Neural progenitor cell (in vitro differentiated cells): ENCODE data around the gene ERC2. TPM values are rescaled to one million over a fixed set of nuclear protein-coding genes. Genes with fewer than 3 reads are reported as not detected.

Experiments used
- DNase-seq: peaks from one replicate; pipeline ENCODE4 v3.0.0-alpha.2; 2016; ENCODE audit warnings: low spot score
- H2AFZ ChIP-seq: fragments of 200-600 bp; sonication (generic); replicated peaks from 2 replicates; pipeline ENCODE4 v1.6.1; 2016; ENCODE audit warnings: antibody characterized with exemption
- H3F3A ChIP-seq: fragments of 200-600 bp; sonication (generic); 2 replicates; pipeline ENCODE4 v1.6.1; 2016; ENCODE audit warnings: antibody characterized with exemption, low read depth
- H3K27ac ChIP-seq: fragments of 200-600 bp; sonication (generic); 2 replicates; pipeline ENCODE4 v1.5.1; 2016; ENCODE audit warnings: mild to moderate bottlenecking
- H3K27me3 ChIP-seq: fragments of 200-600 bp; sonication (generic); 2 replicates; pipeline ENCODE4 v1.6.1; 2016; ENCODE audit warnings: mild to moderate bottlenecking, moderate library complexity
- H3K36me3 ChIP-seq: fragments of 200-600 bp; sonication (generic); 2 replicates; pipeline ENCODE4 v1.5.1; 2016
- H3K4me1 ChIP-seq: fragments of 200-600 bp; sonication (generic); 2 replicates; pipeline ENCODE4 v1.6.1; 2016; ENCODE audit warnings: mixed run types
- H3K4me2 ChIP-seq: fragments of 200-600 bp; sonication (generic); 2 replicates; pipeline ENCODE4 v1.6.1; 2016
- H3K4me3 ChIP-seq: fragments of 200-600 bp; sonication (generic); 2 replicates; pipeline ENCODE4 v1.5.1; 2016
- H3K79me2 ChIP-seq: fragments of 200-600 bp; sonication (generic); 2 replicates; pipeline ENCODE4 v1.6.1; 2016; ENCODE audit warnings: low read depth
- H3K9ac ChIP-seq: fragments of 200-600 bp; sonication (generic); 2 replicates; pipeline ENCODE4 v1.6.1; 2016
- H3K9me3 ChIP-seq: fragments of 200-600 bp; sonication (generic); 2 replicates; pipeline ENCODE4 v1.5.1; 2016; ENCODE audit warnings: low read depth
- H4K20me1 ChIP-seq: fragments of 200-600 bp; sonication (generic); 2 replicates; pipeline ENCODE4 v1.6.1; 2016; ENCODE audit warnings: low read depth
- H3K27ac Mint-ChIP-seq: 3 replicates; pipeline ENCODE4 v1.8.0; 2021; ENCODE audit warnings: mixed read lengths
- H3K27me3 Mint-ChIP-seq: 2 replicates; pipeline ENCODE4 v1.8.0; 2022; ENCODE audit warnings: low read depth, mild to moderate bottlenecking, inconsistent platforms, moderate library complexity, mixed read lengths; ENCODE audit not compliant: insufficient read depth
- H3K36me3 Mint-ChIP-seq: 3 replicates; pipeline ENCODE4 v1.8.0; 2021; ENCODE audit warnings: mixed read lengths
- H3K4me1 Mint-ChIP-seq: 3 replicates; pipeline ENCODE4 v1.8.0; 2021; ENCODE audit warnings: mixed read lengths
- H3K4me3 Mint-ChIP-seq: 3 replicates; pipeline ENCODE4 v1.8.0; 2021; ENCODE audit warnings: mild to moderate bottlenecking, moderate library complexity, mixed read lengths
- H3K9me3 Mint-ChIP-seq: 3 replicates; pipeline ENCODE4 v1.8.0; 2020; ENCODE audit warnings: mixed read lengths
- EZH2 ChIP-seq: fragments of 200-600 bp; sonication (generic); IDR thresholded peaks from 2 replicates; pipeline ENCODE4 v1.6.1; 2017; ENCODE audit warnings: antibody characterized with exemption, mild to moderate bottlenecking, moderate library complexity
- EZH2phosphoT487 ChIP-seq: fragments of 200-600 bp; sonication (generic); IDR thresholded peaks from 2 replicates; pipeline ENCODE4 v1.6.1; 2017; ENCODE audit warnings: antibody characterized with exemption
- total RNA-seq: library from RNA; depleted of rRNA; stranded (reverse); fragments of >200 nt; gene quantifications from 2 replicates; pipeline ENCODE4 v1.2.3, GENCODE V29; 2015; ENCODE audit warnings: low replicate concordance
- TF ChIP-seq, protein P1 (sequence below): fragments of 200-600 bp; sonication (generic); IDR thresholded peaks from 2 replicates; pipeline ENCODE4 v1.5.1; 2017; ENCODE audit warnings: antibody characterized with exemption, mild to moderate bottlenecking

ERC2 gene
- total RNA-seq, 1 donor from 2014 or later, result 24.8 TPM

DNA sequence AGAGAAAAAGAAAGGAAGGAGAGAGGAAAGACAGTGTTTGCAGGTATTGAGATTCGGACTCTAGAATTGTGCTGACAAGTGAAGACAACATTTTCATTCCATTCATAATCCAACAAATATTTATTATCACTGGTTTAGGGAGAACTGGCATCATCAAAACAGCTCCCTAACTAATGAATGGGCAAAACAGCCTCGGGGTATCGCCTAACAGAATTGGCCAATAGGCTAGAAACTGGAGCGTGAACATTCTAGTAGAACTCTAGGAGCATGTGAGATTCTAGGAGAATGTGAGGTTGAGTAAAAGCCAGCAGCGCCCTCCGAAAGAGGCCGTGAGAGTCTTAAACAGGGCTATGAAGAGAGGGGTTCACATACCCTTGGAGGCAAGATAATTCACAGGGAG, 759.3 kb downstream of the ERC2 start:
- H3K27ac ChIP-seq, result no peak overlapping the region
- no peak for DNase-seq
- no peaks in the 10 kb centered on the region for H3K4me1 ChIP-seq
- H3F3A ChIP-seq, result no peaks in the 10 kb centered on the region
- Mint-ChIP-seq H3K36me3 (no peaks in the 10 kb centered on the region), H3K9me3 (no peaks in the 10 kb centered on the region), H3K27me3 (peaks cover 2% of the 10 kb centered on the region), H3K4me3 (no peak overlapping the region), H3K27ac (no peak overlapping the region), H3K4me1 (peaks cover 4% of the 10 kb centered on the region)
- H3K4me3 ChIP-seq, result no peak overlapping the region
- H3K9me3 ChIP-seq, result no peaks in the 10 kb centered on the region
- no peak overlapping the region for H2AFZ ChIP-seq
- no peaks in the 10 kb centered on the region for H3K27me3 ChIP-seq
- H3K79me2 ChIP-seq, result no peaks in the 10 kb centered on the region
- TF ChIP-seq, protein P1, sequence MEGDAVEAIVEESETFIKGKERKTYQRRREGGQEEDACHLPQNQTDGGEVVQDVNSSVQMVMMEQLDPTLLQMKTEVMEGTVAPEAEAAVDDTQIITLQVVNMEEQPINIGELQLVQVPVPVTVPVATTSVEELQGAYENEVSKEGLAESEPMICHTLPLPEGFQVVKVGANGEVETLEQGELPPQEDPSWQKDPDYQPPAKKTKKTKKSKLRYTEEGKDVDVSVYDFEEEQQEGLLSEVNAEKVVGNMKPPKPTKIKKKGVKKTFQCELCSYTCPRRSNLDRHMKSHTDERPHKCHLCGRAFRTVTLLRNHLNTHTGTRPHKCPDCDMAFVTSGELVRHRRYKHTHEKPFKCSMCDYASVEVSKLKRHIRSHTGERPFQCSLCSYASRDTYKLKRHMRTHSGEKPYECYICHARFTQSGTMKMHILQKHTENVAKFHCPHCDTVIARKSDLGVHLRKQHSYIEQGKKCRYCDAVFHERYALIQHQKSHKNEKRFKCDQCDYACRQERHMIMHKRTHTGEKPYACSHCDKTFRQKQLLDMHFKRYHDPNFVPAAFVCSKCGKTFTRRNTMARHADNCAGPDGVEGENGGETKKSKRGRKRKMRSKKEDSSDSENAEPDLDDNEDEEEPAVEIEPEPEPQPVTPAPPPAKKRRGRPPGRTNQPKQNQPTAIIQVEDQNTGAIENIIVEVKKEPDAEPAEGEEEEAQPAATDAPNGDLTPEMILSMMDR, result no peak
- no peak for TF ChIP-seq EZH2phosphoT487
- no peak for TF ChIP-seq EZH2
- H4K20me1 ChIP-seq, result no peaks in the 10 kb centered on the region
- H3K4me2 ChIP-seq, result no peak overlapping the region
- no peaks in the 10 kb centered on the region for H3K36me3 ChIP-seq
- no peak overlapping the region for H3K9ac ChIP-seq

DNA sequence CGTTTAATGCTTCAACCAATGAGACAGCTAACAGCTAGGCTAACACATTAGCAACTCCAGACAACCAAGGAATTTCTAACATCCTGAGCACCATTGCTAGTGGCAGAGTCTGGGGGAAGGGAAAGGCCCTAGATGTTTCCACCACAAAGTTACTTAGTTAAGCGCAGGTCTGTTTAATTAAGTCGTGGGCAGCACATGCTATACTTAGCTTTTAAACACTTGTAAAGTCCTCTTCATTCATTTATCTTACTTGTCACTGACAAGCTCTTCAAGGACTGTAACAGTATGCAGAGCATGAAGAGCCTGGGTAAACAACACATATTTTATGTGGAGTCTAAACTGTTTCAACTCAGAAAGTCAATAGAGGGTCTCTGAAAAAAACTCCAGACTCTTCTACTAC, 760.0 kb downstream of the ERC2 start:
- H3K9me3 ChIP-seq, result no peaks in the 10 kb centered on the region
- no peaks in the 10 kb centered on the region for H3K36me3 ChIP-seq
- TF ChIP-seq EZH2phosphoT487 (no peak), EZH2 (no peak)
- TF ChIP-seq, protein P1, result no peak
- H3K36me3 Mint-ChIP-seq, result no peaks in the 10 kb centered on the region
- no peaks in the 10 kb centered on the region for H3K79me2 ChIP-seq
- peaks cover 2% of the 10 kb centered on the region for H3K27me3 Mint-ChIP-seq
- H3K27me3 ChIP-seq, result no peaks in the 10 kb centered on the region
- H3K4me1 ChIP-seq, result no peaks in the 10 kb centered on the region
- H3K27ac ChIP-seq, result no peak overlapping the region
- H3K4me3 Mint-ChIP-seq, result no peak overlapping the region
- H3K4me1 Mint-ChIP-seq, result peaks cover 4% of the 10 kb centered on the region
- H3F3A ChIP-seq, result no peaks in the 10 kb centered on the region
- H3K9me3 Mint-ChIP-seq, result no peaks in the 10 kb centered on the region
- no peak overlapping the region for H2AFZ ChIP-seq
- H3K27ac Mint-ChIP-seq, result no peak overlapping the region
- H3K4me2 ChIP-seq, result no peak overlapping the region
- DNase-seq, result no peak
- no peaks in the 10 kb centered on the region for H4K20me1 ChIP-seq
- no peak overlapping the region for H3K4me3 ChIP-seq
- no peak overlapping the region for H3K9ac ChIP-seq

DNA sequence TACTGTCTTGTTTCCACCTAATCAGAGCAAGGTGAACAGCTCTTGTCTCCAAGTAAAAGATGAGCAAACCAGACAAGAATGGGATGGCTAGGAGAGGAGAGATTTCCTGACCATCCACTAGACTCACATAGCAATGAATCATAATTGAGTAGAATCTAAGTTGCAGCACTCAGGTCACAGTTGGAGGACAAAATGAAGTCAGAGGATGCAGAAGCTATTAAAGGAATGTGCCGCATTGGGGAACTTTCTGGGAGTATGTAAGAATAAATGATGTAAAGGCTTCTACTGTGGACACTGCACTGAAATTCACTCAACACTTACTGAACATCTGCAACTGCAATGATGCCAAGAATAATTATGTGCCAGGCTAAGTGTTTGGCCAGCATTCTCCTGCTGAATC, 763.7 kb downstream of the ERC2 start:
- no peak overlapping the region for H3K9ac ChIP-seq
- H3K79me2 ChIP-seq, result no peaks in the 10 kb centered on the region
- peaks cover 2% of the 10 kb centered on the region for H3K27me3 Mint-ChIP-seq
- H3K27ac Mint-ChIP-seq, result no peak overlapping the region
- no peaks in the 10 kb centered on the region for H4K20me1 ChIP-seq
- H3K4me1 Mint-ChIP-seq, result peaks cover 9% of the 10 kb centered on the region
- H3F3A ChIP-seq, result no peaks in the 10 kb centered on the region
- H3K4me1 ChIP-seq, result no peaks in the 10 kb centered on the region
- H3K4me2 ChIP-seq, result no peak overlapping the region
- H3K27me3 ChIP-seq, result no peaks in the 10 kb centered on the region
- H3K36me3 Mint-ChIP-seq, result no peaks in the 10 kb centered on the region
- no peak overlapping the region for H3K27ac ChIP-seq
- no peaks in the 10 kb centered on the region for H3K9me3 ChIP-seq
- TF ChIP-seq EZH2 (no peak), EZH2phosphoT487 (no peak)
- TF ChIP-seq, protein P1, result no peak
- no peak for DNase-seq
- no peak overlapping the region for H2AFZ ChIP-seq
- no peak overlapping the region for H3K4me3 Mint-ChIP-seq
- no peak overlapping the region for H3K4me3 ChIP-seq
- H3K36me3 ChIP-seq, result no peaks in the 10 kb centered on the region
- no peaks in the 10 kb centered on the region for H3K9me3 Mint-ChIP-seq
